ENCODE data around the gene NANP.

DNA sequence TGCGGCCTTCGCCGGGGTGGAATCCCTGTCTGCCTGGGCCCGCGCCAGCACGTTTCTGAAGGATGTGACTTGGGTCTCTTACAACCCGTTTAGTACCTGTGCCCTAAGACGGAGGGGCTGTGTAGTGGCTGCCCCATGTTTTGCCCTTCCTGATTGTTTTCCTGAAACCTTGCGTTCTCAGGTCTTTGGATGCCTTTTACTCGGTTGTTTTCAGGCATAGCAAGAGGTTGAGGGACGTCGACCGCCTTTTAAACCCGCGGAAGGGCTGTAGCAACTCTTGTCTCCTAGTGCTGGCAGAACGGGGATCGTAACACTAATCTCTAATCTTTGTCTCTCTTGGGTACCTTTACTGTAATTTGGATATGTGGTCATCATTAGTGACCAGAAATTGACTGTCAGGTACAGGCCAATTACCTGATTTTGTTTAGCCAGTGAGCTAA, 706 bp upstream of the NANP start:
- TF ChIP-seq, protein P1, sequence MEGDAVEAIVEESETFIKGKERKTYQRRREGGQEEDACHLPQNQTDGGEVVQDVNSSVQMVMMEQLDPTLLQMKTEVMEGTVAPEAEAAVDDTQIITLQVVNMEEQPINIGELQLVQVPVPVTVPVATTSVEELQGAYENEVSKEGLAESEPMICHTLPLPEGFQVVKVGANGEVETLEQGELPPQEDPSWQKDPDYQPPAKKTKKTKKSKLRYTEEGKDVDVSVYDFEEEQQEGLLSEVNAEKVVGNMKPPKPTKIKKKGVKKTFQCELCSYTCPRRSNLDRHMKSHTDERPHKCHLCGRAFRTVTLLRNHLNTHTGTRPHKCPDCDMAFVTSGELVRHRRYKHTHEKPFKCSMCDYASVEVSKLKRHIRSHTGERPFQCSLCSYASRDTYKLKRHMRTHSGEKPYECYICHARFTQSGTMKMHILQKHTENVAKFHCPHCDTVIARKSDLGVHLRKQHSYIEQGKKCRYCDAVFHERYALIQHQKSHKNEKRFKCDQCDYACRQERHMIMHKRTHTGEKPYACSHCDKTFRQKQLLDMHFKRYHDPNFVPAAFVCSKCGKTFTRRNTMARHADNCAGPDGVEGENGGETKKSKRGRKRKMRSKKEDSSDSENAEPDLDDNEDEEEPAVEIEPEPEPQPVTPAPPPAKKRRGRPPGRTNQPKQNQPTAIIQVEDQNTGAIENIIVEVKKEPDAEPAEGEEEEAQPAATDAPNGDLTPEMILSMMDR (optimal IDR thresholded peaks at IDR 0.05 in 1 of 3, IDR thresholded peaks at IDR 0.05 in 1 of 3, conservative IDR thresholded peaks at IDR 0.05 in 1 of 3; ENCODE audit: extremely low read depth in 1 of 3, insufficient read depth in 2 of 3, low read length in 3 of 3) = no peak
- no peak for TF ChIP-seq EZH2 (IDR thresholded peaks at IDR 0.05; ENCODE audit: low read length)
